ENCODE results near the gene ANKRD12. TPM values are rescaled to one million over a fixed set of nuclear protein-coding genes. Genes with fewer than 3 reads are reported as not detected.

The ANKRD12 gene
- total RNA-seq, 1 experiment from 2014 or later = 30.7 TPM

DNA sequence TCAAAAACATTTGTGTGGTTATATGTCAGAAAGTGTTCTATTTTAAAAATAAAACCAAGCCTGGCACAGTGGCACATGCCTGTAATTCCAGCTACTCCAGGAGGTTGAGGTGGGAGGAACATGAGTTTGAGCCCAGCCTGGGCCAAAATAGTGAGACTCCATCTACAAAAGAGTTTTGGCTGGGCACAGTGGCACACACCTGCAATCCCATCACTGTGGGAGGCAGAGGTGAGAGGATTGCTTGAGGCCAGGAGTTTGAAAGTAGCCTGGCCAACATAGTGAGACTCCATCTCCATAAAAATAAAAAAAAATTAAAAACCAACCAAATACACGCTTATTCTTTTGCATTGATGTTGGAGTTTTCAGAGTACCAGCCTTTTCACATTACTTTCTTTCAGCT, 9.6 kb downstream of the ANKRD12 start:
- no TSS peak for BruUV-seq (replicated peaks)
- ATAC-seq (no peak), DNase-seq (ENCODE audit: low read depth, low spot score) (no peak)
- no peaks in the 10 kb centered on the region for H3K36me3 ChIP-seq (ENCODE audit: control insufficient read depth, insufficient read depth, low read length)
- intact Hi-C loops (cut with micrococcal nuclease; ENCODE audit: unreplicated experiment) = loop anchor here (2.0 to 10.0 kb wide), 2 partner anchors 73 to 189 kb away; partner anchors contain the start of gene TWSG1
- peaks cover 30% of the 10 kb centered on the region for H3K4me1 ChIP-seq (ENCODE audit: control insufficient read depth, insufficient read depth, low read length)
- in situ Hi-C loops (cut with HindIII; ENCODE audit: low pct_unique_long_range_greater_than_20kb, low sequenced_read_pairs) = no loop called here
- H3K27ac ChIP-seq (ENCODE audit: low read length) = no peak overlapping the region
- TF ChIP-seq POLR2AphosphoS5 (IDR thresholded peaks at IDR 0.05; ENCODE audit: low read depth, low read length) (no peak), TCF7L2 (IDR thresholded peaks at IDR 0.05; ENCODE audit: low read depth, low read length) (no peak), SIN3A (IDR thresholded peaks at IDR 0.05; ENCODE audit: borderline replicate concordance, insufficient read depth, low read depth, low read length) (no peak)
- TF ChIP-seq, protein P1, sequence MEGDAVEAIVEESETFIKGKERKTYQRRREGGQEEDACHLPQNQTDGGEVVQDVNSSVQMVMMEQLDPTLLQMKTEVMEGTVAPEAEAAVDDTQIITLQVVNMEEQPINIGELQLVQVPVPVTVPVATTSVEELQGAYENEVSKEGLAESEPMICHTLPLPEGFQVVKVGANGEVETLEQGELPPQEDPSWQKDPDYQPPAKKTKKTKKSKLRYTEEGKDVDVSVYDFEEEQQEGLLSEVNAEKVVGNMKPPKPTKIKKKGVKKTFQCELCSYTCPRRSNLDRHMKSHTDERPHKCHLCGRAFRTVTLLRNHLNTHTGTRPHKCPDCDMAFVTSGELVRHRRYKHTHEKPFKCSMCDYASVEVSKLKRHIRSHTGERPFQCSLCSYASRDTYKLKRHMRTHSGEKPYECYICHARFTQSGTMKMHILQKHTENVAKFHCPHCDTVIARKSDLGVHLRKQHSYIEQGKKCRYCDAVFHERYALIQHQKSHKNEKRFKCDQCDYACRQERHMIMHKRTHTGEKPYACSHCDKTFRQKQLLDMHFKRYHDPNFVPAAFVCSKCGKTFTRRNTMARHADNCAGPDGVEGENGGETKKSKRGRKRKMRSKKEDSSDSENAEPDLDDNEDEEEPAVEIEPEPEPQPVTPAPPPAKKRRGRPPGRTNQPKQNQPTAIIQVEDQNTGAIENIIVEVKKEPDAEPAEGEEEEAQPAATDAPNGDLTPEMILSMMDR (IDR thresholded peaks at IDR 0.05) = no peak
- TF ChIP-seq, protein P2, sequence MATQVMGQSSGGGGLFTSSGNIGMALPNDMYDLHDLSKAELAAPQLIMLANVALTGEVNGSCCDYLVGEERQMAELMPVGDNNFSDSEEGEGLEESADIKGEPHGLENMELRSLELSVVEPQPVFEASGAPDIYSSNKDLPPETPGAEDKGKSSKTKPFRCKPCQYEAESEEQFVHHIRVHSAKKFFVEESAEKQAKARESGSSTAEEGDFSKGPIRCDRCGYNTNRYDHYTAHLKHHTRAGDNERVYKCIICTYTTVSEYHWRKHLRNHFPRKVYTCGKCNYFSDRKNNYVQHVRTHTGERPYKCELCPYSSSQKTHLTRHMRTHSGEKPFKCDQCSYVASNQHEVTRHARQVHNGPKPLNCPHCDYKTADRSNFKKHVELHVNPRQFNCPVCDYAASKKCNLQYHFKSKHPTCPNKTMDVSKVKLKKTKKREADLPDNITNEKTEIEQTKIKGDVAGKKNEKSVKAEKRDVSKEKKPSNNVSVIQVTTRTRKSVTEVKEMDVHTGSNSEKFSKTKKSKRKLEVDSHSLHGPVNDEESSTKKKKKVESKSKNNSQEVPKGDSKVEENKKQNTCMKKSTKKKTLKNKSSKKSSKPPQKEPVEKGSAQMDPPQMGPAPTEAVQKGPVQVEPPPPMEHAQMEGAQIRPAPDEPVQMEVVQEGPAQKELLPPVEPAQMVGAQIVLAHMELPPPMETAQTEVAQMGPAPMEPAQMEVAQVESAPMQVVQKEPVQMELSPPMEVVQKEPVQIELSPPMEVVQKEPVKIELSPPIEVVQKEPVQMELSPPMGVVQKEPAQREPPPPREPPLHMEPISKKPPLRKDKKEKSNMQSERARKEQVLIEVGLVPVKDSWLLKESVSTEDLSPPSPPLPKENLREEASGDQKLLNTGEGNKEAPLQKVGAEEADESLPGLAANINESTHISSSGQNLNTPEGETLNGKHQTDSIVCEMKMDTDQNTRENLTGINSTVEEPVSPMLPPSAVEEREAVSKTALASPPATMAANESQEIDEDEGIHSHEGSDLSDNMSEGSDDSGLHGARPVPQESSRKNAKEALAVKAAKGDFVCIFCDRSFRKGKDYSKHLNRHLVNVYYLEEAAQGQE (IDR thresholded peaks at IDR 0.05; ENCODE audit: insufficient read depth in 1 of 2, low read depth in 2 of 2, low read length in 1 of 2) = no peak
- no peaks in the 10 kb centered on the region for H3K27me3 ChIP-seq (ENCODE audit: control insufficient read depth, insufficient read depth, low read length)
- CTCF ChIA-PET = no interaction called here
- no peak overlapping the region for H3K4me3 ChIP-seq (ENCODE audit: low read depth in 2 of 2, low read length in 2 of 2)
- POLR2A ChIA-PET = no interaction called here
- no peaks in the 10 kb centered on the region for H3K9me3 ChIP-seq (ENCODE audit: control insufficient read depth, insufficient read depth, low read depth, low read length)

DNA sequence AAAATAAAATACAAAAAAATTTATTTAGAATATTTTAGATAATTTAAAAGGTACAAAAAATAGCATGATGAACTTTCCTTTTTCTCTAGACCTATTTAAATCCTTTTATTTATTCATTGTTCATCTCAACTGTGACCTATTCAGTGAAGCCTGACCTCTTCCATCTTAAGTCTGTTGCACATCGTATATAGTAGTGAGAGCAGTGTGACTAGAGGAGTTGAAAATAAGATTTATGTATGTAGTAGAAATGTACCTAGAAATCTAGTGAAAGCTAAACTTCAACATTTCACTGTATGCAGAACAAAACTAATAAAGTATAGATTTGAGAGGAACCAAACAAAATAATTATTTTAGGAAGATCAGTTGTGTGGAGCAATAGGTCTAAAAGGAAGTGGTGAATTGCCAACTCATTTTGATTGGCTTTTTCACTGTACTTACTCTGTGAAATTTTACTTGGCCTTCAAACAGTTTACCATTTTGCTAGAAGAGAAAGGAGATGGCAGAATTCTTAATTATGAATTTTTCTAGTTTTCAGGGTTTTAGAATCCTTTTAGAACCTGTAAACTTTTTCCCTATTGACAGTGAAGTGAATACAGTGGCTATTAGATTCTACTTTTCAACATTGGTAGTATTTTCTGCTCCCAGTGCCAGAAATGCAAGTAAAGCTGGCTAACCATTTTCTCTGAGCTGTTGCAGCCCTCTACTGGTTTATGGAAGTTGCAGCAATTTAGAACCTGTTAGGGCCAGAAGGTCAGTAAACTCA, 11.0 kb downstream of the ANKRD12 start:
- Histone ChIP-seq H3K36me3 (ENCODE audit: control insufficient read depth, insufficient read depth, low read length) (no peaks in the 10 kb centered on the region), H3K4me3 (ENCODE audit: low read depth in 2 of 2, low read length in 2 of 2) (no peak overlapping the region), H3K4me1 (ENCODE audit: control insufficient read depth, insufficient read depth, low read length) (peaks cover 22% of the 10 kb centered on the region), H3K9me3 (ENCODE audit: control insufficient read depth, insufficient read depth, low read depth, low read length) (no peaks in the 10 kb centered on the region), H3K27ac (ENCODE audit: low read length) (no peak overlapping the region), H3K27me3 (ENCODE audit: control insufficient read depth, insufficient read depth, low read length) (no peaks in the 10 kb centered on the region)
- no TSS peak for BruUV-seq (replicated peaks)
- no peak for TF ChIP-seq SIN3A (IDR thresholded peaks at IDR 0.05; ENCODE audit: borderline replicate concordance, insufficient read depth, low read depth, low read length)
- TF ChIP-seq, protein P1 (IDR thresholded peaks at IDR 0.05) = peak; percentile 78
- ATAC-seq (peak; percentile 91), DNase-seq (ENCODE audit: low read depth, low spot score) (no peak)
- in situ Hi-C loops (cut with HindIII; ENCODE audit: low pct_unique_long_range_greater_than_20kb, low sequenced_read_pairs) (no loop called here), intact Hi-C loops (cut with micrococcal nuclease; ENCODE audit: unreplicated experiment) (loop anchor here (2.0 to 10.0 kb wide), 2 partner anchors 75 to 187 kb away; partner anchors contain the start of gene TWSG1)
- CTCF ChIA-PET = interaction anchor here (0.7 kb wide), 1 partner anchor 168 kb away, joined by 3 read pairs; no protein-coding TSS in a partner anchor
- POLR2A ChIA-PET = interaction anchor here (0.6 kb wide), 1 partner anchor 116 kb away, joined by 8 read pairs; no protein-coding TSS in a partner anchor
